Activated CD8-positive, alpha-beta memory T cell treated with anti-CD3 and anti-CD28 coated beads, Interleukin-2, amount 50 U/mL, for 24 hours (primary cell): ENCODE data around the gene ST14.
"Not testable (repeated sequence)": the region's sequence is repeated elsewhere in the genome, so short reads cannot be mapped to it uniquely, and the experiment has no call there.

Source experiments
- DNase-seq: peaks from one replicate; pipeline ENCODE4 v3.0.0-alpha.2; 2020; ENCODE audit errors: extremely low read depth

Gene ST14

GRCh38 chr11:130188047-130188446 is 28.5 kb downstream of the ST14 start:
- no peak for DNase-seq

GRCh38 chr11:130188585-130189347 is 29.2 kb downstream of the ST14 start:
- DNase-seq = no peak

- DNase-seq = no peak
Measured at GRCh38 chr11:130189492-130190210, 30.1 kb downstream of the ST14 start.

- no peak for DNase-seq
Measured at GRCh38 chr11:130190371-130190881, 30.8 kb downstream of the ST14 start.

- DNase-seq = no peak
Measured at GRCh38 chr11:130191896-130192295, 32.3 kb downstream of the ST14 start.

GRCh38 chr11:130192845-130193267 is 33.3 kb downstream of the ST14 start:
- DNase-seq = no peak

- not testable (repeated sequence) for DNase-seq
Measured at GRCh38 chr11:130193551-130193950, 34.0 kb downstream of the ST14 start.

- DNase-seq = no peak
Measured at GRCh38 chr11:130194241-130195023, 34.9 kb downstream of the ST14 start.

- DNase-seq = no peak
Measured at GRCh38 chr11:130197386-130198035, 37.9 kb downstream of the ST14 start.

- no peak for DNase-seq
Measured at GRCh38 chr11:130198292-130198691, 38.7 kb downstream of the ST14 start.

GRCh38 chr11:130198964-130199363 is 39.4 kb downstream of the ST14 start:
- DNase-seq = no peak

GRCh38 chr11:130199792-130200191 is 40.2 kb downstream of the ST14 start:
- no peak for DNase-seq

- DNase-seq = no peak
Measured at GRCh38 chr11:130201026-130201425, 41.4 kb downstream of the ST14 start.

- DNase-seq = no peak
Measured at GRCh38 chr11:130202009-130202817, 42.6 kb downstream of the ST14 start.

- no peak for DNase-seq
Measured at GRCh38 chr11:130202818-130203689, 43.5 kb downstream of the ST14 start.

GRCh38 chr11:130203766-130204702 is 44.5 kb downstream of the ST14 start:
- no peak for DNase-seq

GRCh38 chr11:130204703-130205095 is 45.1 kb downstream of the ST14 start:
- no peak for DNase-seq

- no peak for DNase-seq
Measured at GRCh38 chr11:130206141-130206540, 46.6 kb downstream of the ST14 start.
